Smooth muscle cell (in vitro differentiated cells): Measurements from ENCODE around the gene SULT1B1. TPM values are rescaled to one million over a fixed set of nuclear protein-coding genes. Genes with fewer than 3 reads are reported as not detected.

Source experiments
- DNase-seq: peaks from one replicate; lab custom pipeline; 2025; ENCODE audit not compliant: unreplicated experiment; lab: John Stamatoyannopoulos, UW
- H2AFZ ChIP-seq: fragments of 200-600 bp; sonication (generic); 2 replicates; pipeline ENCODE4 v1.6.0; 2016; ENCODE audit warnings: antibody characterized with exemption, low read depth, mild to moderate bottlenecking
- H3F3A ChIP-seq: fragments of 200-600 bp; sonication (generic); 2 replicates; pipeline ENCODE4 v1.6.0; 2017; ENCODE audit warnings: antibody characterized with exemption, low read depth
- H3K27ac ChIP-seq: fragments of 200-600 bp; sonication (generic); 2 replicates; pipeline ENCODE4 v1.5.1; 2016; ENCODE audit warnings: low read depth, mild to moderate bottlenecking
- H3K27me3 ChIP-seq: fragments of 200-600 bp; sonication (generic); 2 replicates; pipeline ENCODE4 v1.6.1; 2016; ENCODE audit warnings: low read depth, mild to moderate bottlenecking
- H3K36me3 ChIP-seq: fragments of 200-600 bp; sonication (generic); 2 replicates; pipeline ENCODE4 v1.5.1; 2016; ENCODE audit warnings: low read depth
- H3K4me1 ChIP-seq: fragments of 200-600 bp; sonication (generic); 2 replicates; pipeline ENCODE4 v1.5.1; 2016; ENCODE audit warnings: low read depth
- H3K4me2 ChIP-seq: fragments of 200-600 bp; sonication (generic); 2 replicates; pipeline ENCODE4 v1.6.0; 2016; ENCODE audit warnings: mild to moderate bottlenecking
- H3K4me3 ChIP-seq: fragments of 200-600 bp; sonication (generic); 2 replicates; pipeline ENCODE4 v1.5.1; 2016; ENCODE audit warnings: mild to moderate bottlenecking
- H3K79me2 ChIP-seq: fragments of 200-600 bp; sonication (generic); 2 replicates; pipeline ENCODE4 v1.6.0; 2016; ENCODE audit warnings: low read depth, mild to moderate bottlenecking
- H3K9ac ChIP-seq: fragments of 200-600 bp; sonication (generic); 2 replicates; pipeline ENCODE4 v1.6.0; 2016; ENCODE audit warnings: low read depth
- H3K9me3 ChIP-seq: fragments of 200-600 bp; sonication (generic); replicated peaks from 2 replicates; pipeline ENCODE4 v1.5.1; 2016; ENCODE audit warnings: low read depth
- H4K20me1 ChIP-seq: fragments of 200-600 bp; sonication (generic); 2 replicates; pipeline ENCODE4 v1.6.0; 2016; ENCODE audit warnings: low read depth
- CTCF ChIP-seq: fragments of 200-600 bp; sonication (generic); IDR thresholded peaks from 2 replicates; pipeline ENCODE4 v1.5.1; 2017; ENCODE audit warnings: borderline replicate concordance, mild to moderate bottlenecking, antibody characterized with exemption; ENCODE audit not compliant: insufficient read depth, poor library complexity, severe bottlenecking
- WGBS: methylation state at CpG from one replicate; pipeline ENCODE4 v1.1.7; 2016; ENCODE audit warnings: low lambda C conversion rate; 5-methylcytosine and 5-hydroxymethylcytosine counted together
- polyA plus RNA-seq: library from polyadenylated mRNA; unstranded; fragments of >200 nt; fragmentation: Nextera tagmentation; extraction: Ambion mirVana; gene quantifications from 2 replicates; pipeline ENCODE4 v1.2.1, GENCODE V29; 2016
- total RNA-seq: library from RNA; depleted of rRNA; stranded (reverse); fragments of >200 nt; gene quantifications from 2 replicates; pipeline ENCODE4 v1.2.3, GENCODE V29; 2014

The SULT1B1 gene
- total and polyA plus RNA-seq, 2 experiments from 2014 or later: not detected

- H3K27ac ChIP-seq: no peak overlapping the region
- 97% methylated on average over 4 of the region's 4 CpGs for WGBS
- H3K4me3 ChIP-seq: no peak overlapping the region
- DNase-seq: no peak
- no peaks in the 10 kb centered on the region for H3K79me2 ChIP-seq
- no peaks in the 10 kb centered on the region for H3K36me3 ChIP-seq
- no peaks in the 10 kb centered on the region for H3K9me3 ChIP-seq
- H3K4me1 ChIP-seq: no peaks in the 10 kb centered on the region
- no peak overlapping the region for H2AFZ ChIP-seq
- H3K9ac ChIP-seq: no peak overlapping the region
- H3F3A ChIP-seq: no peaks in the 10 kb centered on the region
- H4K20me1 ChIP-seq: no peaks in the 10 kb centered on the region
- no peak overlapping the region for H3K4me2 ChIP-seq
- no peak for TF ChIP-seq CTCF
- no peaks in the 10 kb centered on the region for H3K27me3 ChIP-seq
Observed at GRCh38 chr4:69754926-69755580, 5.4 kb downstream of the SULT1B1 start.

DNA sequence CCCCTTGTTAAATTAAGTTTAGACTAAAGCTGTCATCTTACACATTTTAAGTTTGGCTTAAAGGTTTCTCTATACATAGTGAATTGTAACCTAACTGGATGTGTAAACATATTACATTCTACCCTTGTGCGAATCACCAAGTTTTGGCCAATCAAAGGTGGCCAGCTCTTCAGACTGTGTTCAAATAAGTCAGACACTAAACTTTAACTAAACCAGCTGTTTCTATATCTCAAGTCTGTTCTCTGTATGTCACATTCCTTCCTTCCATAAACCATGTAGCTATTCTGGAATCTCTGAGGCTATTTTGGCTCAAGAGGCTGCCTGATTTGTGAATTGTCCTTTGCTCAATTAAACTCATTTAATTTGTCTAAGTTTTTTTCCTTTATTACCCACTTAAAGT is 6.7 kb downstream of the SULT1B1 start:
- Histone ChIP-seq H3K79me2 (no peaks in the 10 kb centered on the region), H3K4me2 (no peak overlapping the region), H3K9ac (no peak overlapping the region), H3K27me3 (no peaks in the 10 kb centered on the region), H3F3A (no peaks in the 10 kb centered on the region), H3K36me3 (no peaks in the 10 kb centered on the region), H3K4me3 (no peak overlapping the region), H3K27ac (no peak overlapping the region), H4K20me1 (no peaks in the 10 kb centered on the region), H3K9me3 (no peaks in the 10 kb centered on the region), H2AFZ (no peak overlapping the region), H3K4me1 (no peaks in the 10 kb centered on the region)
- no peak for DNase-seq
- 93% methylated on average over 1 of the region's 1 CpG for WGBS
- no peak for TF ChIP-seq CTCF

DNA sequence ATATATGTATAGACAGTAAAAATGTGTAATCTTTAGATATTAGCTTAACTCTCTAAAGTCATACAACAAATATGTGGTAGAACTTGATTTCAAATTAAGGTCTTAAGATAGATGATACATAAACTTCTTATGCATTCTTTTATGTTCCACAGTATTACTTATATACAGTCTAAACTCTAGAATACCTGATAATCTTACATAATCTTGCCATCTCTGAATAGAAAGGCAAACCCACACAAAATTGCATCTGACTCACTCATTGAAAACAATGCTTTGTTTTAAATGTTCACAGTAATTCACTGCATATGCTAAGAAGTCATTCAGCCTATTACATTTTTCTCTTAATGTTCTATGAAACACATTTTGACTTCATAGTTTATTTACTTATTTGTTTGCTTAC is 10.1 kb downstream of the SULT1B1 start:
- no peaks in the 10 kb centered on the region for H3K27me3 ChIP-seq
- H3K36me3 ChIP-seq: no peaks in the 10 kb centered on the region
- H3K4me2 ChIP-seq: no peak overlapping the region
- no peak overlapping the region for H3K9ac ChIP-seq
- H2AFZ ChIP-seq: no peak overlapping the region
- no peaks in the 10 kb centered on the region for H3K4me1 ChIP-seq
- no peaks in the 10 kb centered on the region for H3F3A ChIP-seq
- H4K20me1 ChIP-seq: no peaks in the 10 kb centered on the region
- no peak for DNase-seq
- no peak for TF ChIP-seq CTCF
- no peaks in the 10 kb centered on the region for H3K9me3 ChIP-seq
- H3K27ac ChIP-seq: no peak overlapping the region
- no peaks in the 10 kb centered on the region for H3K79me2 ChIP-seq
- H3K4me3 ChIP-seq: no peak overlapping the region

- no peak for TF ChIP-seq CTCF
- Histone ChIP-seq H2AFZ (no peak overlapping the region), H3K27ac (no peak overlapping the region), H3K36me3 (no peaks in the 10 kb centered on the region), H3K9ac (no peak overlapping the region), H4K20me1 (no peaks in the 10 kb centered on the region), H3K4me3 (no peak overlapping the region), H3K9me3 (no peaks in the 10 kb centered on the region), H3K79me2 (no peaks in the 10 kb centered on the region), H3K27me3 (no peaks in the 10 kb centered on the region), H3K4me1 (no peaks in the 10 kb centered on the region), H3F3A (no peaks in the 10 kb centered on the region), H3K4me2 (no peak overlapping the region)
- 77% methylated on average over 2 of the region's 2 CpGs for WGBS
- DNase-seq: no peak
Observed at GRCh38 chr4:69749771-69750170, 10.6 kb downstream of the SULT1B1 start.
